H1 (cell line): ENCODE results near the gene LYRM7. TPM values are rescaled to one million over a fixed set of nuclear protein-coding genes. Genes with fewer than 3 reads are reported as not detected.

Source experiments
- CTCF ChIA-PET: fragments of 300-600 bp; sonication (Branson Sonifier 250); formaldehyde crosslinking; loops from one replicate; lab custom pipeline; 2021; ENCODE audit not compliant: partially characterized antibody; lab: Charles Lee
- POLR2A ChIA-PET: fragments of 300-600 bp; sonication (Branson Sonifier 250); formaldehyde crosslinking; loops from one replicate; lab custom pipeline; 2021; ENCODE audit warnings: inconsistent platforms; ENCODE audit not compliant: partially characterized antibody; lab: Charles Lee
- DNase-seq, 2 experiments: peaks; one replicate each; pipeline versions ENCODE4 v3.0.0 to v3.0.0-alpha.2; 2010 to 2022; ENCODE audit warnings: low spot score in 2 of 2, low read depth in 1 of 2, mixed read lengths in 1 of 2
- FAIRE-seq: peaks from 2 replicates; lab custom pipeline; 2011; peaks lifted over from hg19 to GRCh38; lab: Jason Lieb, UNC
- H2AFZ ChIP-seq: 2 replicates; pipeline ENCODE4 v1.8.1; 2012; ENCODE audit warnings: low read length, inconsistent platforms
- H2AK5ac ChIP-seq: 2 replicates; pipeline ENCODE4 v1.6.1; 2013; ENCODE audit warnings: low read depth, low read length
- H2BK120ac ChIP-seq: replicated peaks from 2 replicates; pipeline ENCODE3; 2013; ENCODE audit warnings: low read depth, low read length, inconsistent platforms
- H2BK12ac ChIP-seq: 2 replicates; pipeline ENCODE4 v1.6.1; 2013; ENCODE audit warnings: low read depth, low read length
- H2BK15ac ChIP-seq: 2 replicates; pipeline ENCODE4 v1.6.1; 2013; ENCODE audit warnings: low read length
- H2BK20ac ChIP-seq: 2 replicates; pipeline ENCODE4 v1.6.1; 2013; ENCODE audit warnings: low read length
- H2BK5ac ChIP-seq: 2 replicates; pipeline ENCODE4 v1.6.1; 2013; ENCODE audit warnings: low read depth, low read length
- H3K14ac ChIP-seq: 2 replicates; pipeline ENCODE4 v1.6.1; 2013; ENCODE audit warnings: inconsistent platforms; ENCODE audit not compliant: insufficient read length
- H3K18ac ChIP-seq: 2 replicates; pipeline ENCODE4 v1.6.1; 2013; ENCODE audit warnings: low read length; ENCODE audit errors: extremely low read depth
- H3K23ac ChIP-seq: 2 replicates; pipeline ENCODE4 v1.6.1; 2013; ENCODE audit warnings: inconsistent platforms; ENCODE audit not compliant: insufficient read length
- H3K23me2 ChIP-seq: 2 replicates; pipeline ENCODE4 v1.6.1; 2013; ENCODE audit warnings: low read depth, low read length
- H3K27ac ChIP-seq: 2 replicates; pipeline ENCODE4 v1.6.1; 2011; ENCODE audit warnings: low read depth, low read length, inconsistent platforms
- H3K27me3 ChIP-seq, 4 experiments: replicated peaks in 1 of 4; 1 replicate in 1 of 4; 2 replicates in 3 of 4; pipeline versions ENCODE4 v1.6.1 to v1.8.1; 2011 to 2013; ENCODE audit warnings: low read length in 3 of 4, mild to moderate bottlenecking in 3 of 4, inconsistent platforms in 2 of 4, mixed read lengths in 2 of 4, moderate library complexity in 1 of 4; ENCODE audit not compliant: control insufficient read depth in 3 of 4, insufficient read depth in 3 of 4; ENCODE audit errors: extremely low read depth in 1 of 4
- H3K36me3 ChIP-seq, 4 experiments: 2 replicates each; pipeline versions ENCODE4 v1.6.1 to v1.8.1; 2011 to 2013; ENCODE audit warnings: mild to moderate bottlenecking in 4 of 4, low read length in 3 of 4, moderate library complexity in 2 of 4, control low read depth in 1 of 4, inconsistent platforms in 1 of 4; ENCODE audit not compliant: insufficient read depth in 4 of 4, control insufficient read depth in 2 of 4
- H3K4ac ChIP-seq: replicated peaks from 2 replicates; pipeline ENCODE3; 2013; ENCODE audit warnings: low read length, low read depth, mixed read lengths, inconsistent platforms; ENCODE audit not compliant: insufficient read length
- H3K4me1 ChIP-seq, 4 experiments: replicated peaks in 1 of 4; 1 replicate in 1 of 4; 2 replicates in 3 of 4; pipeline versions ENCODE4 v1.6.1 to v1.8.1; 2011 to 2013; ENCODE audit warnings: low read length in 3 of 4, inconsistent platforms in 2 of 4, mixed read lengths in 1 of 4; ENCODE audit not compliant: insufficient read depth in 4 of 4, control insufficient read depth in 3 of 4
- H3K4me2 ChIP-seq, 2 experiments: 2 replicates each; pipeline versions ENCODE4 v1.6.1 to v1.8.1; 2011 to 2013; ENCODE audit warnings: low read depth in 2 of 2, low read length in 2 of 2, control low read depth in 1 of 2, inconsistent platforms in 1 of 2, mild to moderate bottlenecking in 1 of 2; ENCODE audit not compliant: insufficient read depth in 1 of 2
- H3K4me3 ChIP-seq, 4 experiments: fragments of 200-600, 300-600 bp in 1 of 4; sonication (generic), shearing (Covaris generic), sonication (Bioruptor Twin) in 1 of 4; 2 replicates each; pipeline versions ENCODE4 v1.5.1 to v1.8.1; 2011 to 2016; ENCODE audit warnings: low read length in 4 of 4, low read depth in 3 of 4, control low read depth in 2 of 4, inconsistent platforms in 2 of 4, mild to moderate bottlenecking in 2 of 4, mixed read lengths in 1 of 4, moderate library complexity in 1 of 4; ENCODE audit not compliant: insufficient read depth in 2 of 4; ENCODE audit errors: extremely low read depth in 1 of 4
- H3K56ac ChIP-seq: replicated peaks from 2 replicates; pipeline ENCODE3; 2013; ENCODE audit warnings: low read depth, mild to moderate bottlenecking, mixed read lengths, low read length, inconsistent platforms; ENCODE audit not compliant: insufficient read length
- H3K79me1 ChIP-seq: 2 replicates; pipeline ENCODE4 v1.6.1; 2013; ENCODE audit warnings: low read depth, low read length, control low read depth
- H3K79me2 ChIP-seq, 2 experiments: 2 replicates each; pipeline versions ENCODE4 v1.6.1 to v1.8.1; 2012 to 2013; ENCODE audit warnings: low read length in 2 of 2, mild to moderate bottlenecking in 2 of 2, inconsistent platforms in 1 of 2; ENCODE audit not compliant: insufficient read depth in 2 of 2, control insufficient read depth in 1 of 2
- H3K9ac ChIP-seq, 4 experiments: replicated peaks in 1 of 4; 1 replicate in 1 of 4; 2 replicates in 3 of 4; pipeline versions ENCODE4 v1.6.1 to v1.8.1; 2011 to 2013; ENCODE audit warnings: low read depth in 3 of 4, low read length in 3 of 4, control low read depth in 2 of 4, mild to moderate bottlenecking in 2 of 4, moderate library complexity in 2 of 4, inconsistent platforms in 1 of 4; ENCODE audit errors: extremely low read depth in 1 of 4
- H3K9me3 ChIP-seq, 2 experiments: 2 replicates each; pipeline versions ENCODE4 v1.6.1 to v1.8.1; 2012 to 2013; ENCODE audit warnings: mild to moderate bottlenecking in 2 of 2, moderate library complexity in 2 of 2, control low read depth in 1 of 2, inconsistent platforms in 1 of 2, low read depth in 1 of 2, low read length in 1 of 2, mixed read lengths in 1 of 2; ENCODE audit not compliant: insufficient read depth in 2 of 2
- H4K20me1 ChIP-seq, 2 experiments: replicated peaks in 1 of 2; 2 replicates each; pipeline versions ENCODE3 to v1.8.1; 2011 to 2013; ENCODE audit warnings: inconsistent platforms in 2 of 2, low read length in 2 of 2, mild to moderate bottlenecking in 1 of 2; ENCODE audit not compliant: insufficient read depth in 2 of 2, control insufficient read depth in 1 of 2
- H4K5ac ChIP-seq: 2 replicates; pipeline ENCODE4 v1.6.1; 2013; ENCODE audit warnings: low read length, low read depth, mixed read lengths, inconsistent platforms; ENCODE audit not compliant: insufficient read length
- H4K8ac ChIP-seq: 2 replicates; pipeline ENCODE4 v1.8.0; 2013; ENCODE audit warnings: mild to moderate bottlenecking, moderate library complexity, low read length, inconsistent platforms; ENCODE audit not compliant: insufficient read depth; ENCODE audit errors: extremely low read depth
- H4K91ac ChIP-seq: replicated peaks from 2 replicates; pipeline ENCODE3; 2013; ENCODE audit warnings: low read length, mixed read lengths, inconsistent platforms; ENCODE audit not compliant: insufficient read length
- CREB1 ChIP-seq: IDR thresholded peaks from 2 replicates; pipeline ENCODE4 v1.6.1; 2012; ENCODE audit warnings: inconsistent platforms
- CTBP2 ChIP-seq: IDR thresholded peaks from 2 replicates; pipeline ENCODE4 v1.7.0; 2011; ENCODE audit warnings: borderline replicate concordance, mild to moderate bottlenecking, moderate library complexity, mixed read lengths, low read length; ENCODE audit not compliant: insufficient read depth, insufficient read length
- EZH2 ChIP-seq: fragments of 200-600 bp; sonication (generic); IDR thresholded peaks from 2 replicates; pipeline ENCODE4 v1.7.1; 2012; ENCODE audit warnings: low read depth, mild to moderate bottlenecking, moderate library complexity, low read length, inconsistent platforms; ENCODE audit not compliant: severe bottlenecking
- MAFK ChIP-seq: IDR thresholded peaks from 2 replicates; pipeline ENCODE4 v1.6.1; 2012; ENCODE audit warnings: low read depth, mild to moderate bottlenecking, improper control_type of control experiment, low read length
- MAX ChIP-seq: IDR thresholded peaks from 2 replicates; pipeline ENCODE4 v1.6.1; 2012; ENCODE audit warnings: inconsistent platforms
- SP4 ChIP-seq: IDR thresholded peaks from 2 replicates; pipeline ENCODE4 v1.6.1; 2012; ENCODE audit warnings: low read length, inconsistent platforms
- TAF1 ChIP-seq: IDR thresholded peaks from 2 replicates; pipeline ENCODE4 v1.6.1; 2011; ENCODE audit warnings: mild to moderate bottlenecking, low read depth, low read length
- WGBS, 2 experiments: shearing (Covaris generic) in 1 of 2; methylation state at CpG; one replicate each; pipeline versions ENCODE4 v1.1.6 to v1.1.7; 2013 to 2015; ENCODE audit warnings: low lambda C conversion rate in 2 of 2, mixed read lengths in 2 of 2, inconsistent platforms in 1 of 2, low coverage in 1 of 2, missing lambda C conversion rate in 1 of 2; ENCODE audit not compliant: insufficient replicate concordance in 2 of 2, insufficient coverage in 1 of 2, insufficient read length in 1 of 2; ENCODE audit errors: extremely low coverage in 1 of 2, missing lambda C conversion rate in 1 of 2; 5-methylcytosine and 5-hydroxymethylcytosine counted together
- polyA plus RNA-seq, 7 experiments: library from polyadenylated mRNA; depleted of rRNA in 3 of 7; stranded (reverse) in 5 of 7; unstranded in 2 of 7; fragments of >200 nt in 5 of 7; fragments of 200-250 nt in 2 of 7; gene quantifications; 1 replicate in 5 of 7; 2 replicates in 1 of 7; 4 replicates in 1 of 7; pipeline versions ENCODE4 v1.2.1 to v1.2.3, GENCODE V29; 2011 to 2013; ENCODE audit warnings: missing spikeins in 2 of 7, mixed read lengths in 2 of 7
- total RNA-seq: library from RNA; stranded (reverse); fragmentation: NEBNext Ultra II Directional; extraction: Animal tissue kit (Norgen Biotek cat#: 25700); gene quantifications from 2 replicates; pipeline ENCODE4 v1.2.1, GENCODE V29; 2021

The LYRM7 gene
- total and polyA plus RNA-seq, 2 of the 8 experiments (the other 6 are each of a cell fraction or from before 2014, with no cell fraction given): 1.9 to 12.6 TPM

- no peak for FAIRE-seq
- no peak overlapping the region for H2BK120ac ChIP-seq
- H3K79me2 ChIP-seq: no peaks in the 10 kb centered on the region
- no peak overlapping the region for H3K4ac ChIP-seq
- H4K91ac ChIP-seq: no peak overlapping the region
- no peak overlapping the region for H3K14ac ChIP-seq
- WGBS, 2 experiments: 78 to 100% methylated on average over 1 of the region's 1 CpG
- H4K20me1 ChIP-seq: no peaks in the 10 kb centered on the region
- H3K79me1 ChIP-seq: no peaks in the 10 kb centered on the region
- no peak overlapping the region for H2BK5ac ChIP-seq
- H4K8ac ChIP-seq: no peak overlapping the region
- no peak overlapping the region for H3K4me2 ChIP-seq
- no peak overlapping the region for H3K56ac ChIP-seq
- H3K36me3 ChIP-seq: no peaks in the 10 kb centered on the region
- no peak overlapping the region for H2BK15ac ChIP-seq
- no peak overlapping the region for H2BK20ac ChIP-seq
- H3K18ac ChIP-seq: no peak overlapping the region
- no peak overlapping the region for H3K9ac ChIP-seq
- H3K9me3 ChIP-seq: no peaks in the 10 kb centered on the region
- no peaks in the 10 kb centered on the region for H3K27me3 ChIP-seq
- no peak for DNase-seq
- H3K23ac ChIP-seq: no peak overlapping the region
- no peak overlapping the region for H4K5ac ChIP-seq
- H2AK5ac ChIP-seq: no peak overlapping the region
- H3K4me3 ChIP-seq: no peak overlapping the region
- H2BK12ac ChIP-seq: no peak overlapping the region
- ChIA-PET CTCF (interaction anchor here (1.4 kb wide), 1 partner anchor 176 kb away, joined by 6 read pairs; no protein-coding TSS in a partner anchor), POLR2A (interaction anchor here (0.6 kb wide), 1 partner anchor 12 kb away, joined by 3 read pairs; no protein-coding TSS in a partner anchor)
- H3K23me2 ChIP-seq: no peaks in the 10 kb centered on the region
- no peak overlapping the region for H2AFZ ChIP-seq
- peaks cover 0 to 11% (median 3%) of the 10 kb centered on the region in 4 experiments; a peak in 2 of 7 replicates for H3K4me1 ChIP-seq
- H3K27ac ChIP-seq: no peak overlapping the region
- no peak for TF ChIP-seq CTBP2
- no peak for TF ChIP-seq TAF1
- TF ChIP-seq CREB1: no peak
- TF ChIP-seq EZH2: no peak
- TF ChIP-seq MAX: no peak
- no peak for TF ChIP-seq SP4
- no peak for TF ChIP-seq MAFK
Observed at GRCh38 chr5:131206772-131207171, 36.0 kb downstream of the LYRM7 start.
